Measurements from ENCODE around the gene PUDP. TPM values are rescaled to one million over a fixed set of nuclear protein-coding genes. Genes with fewer than 3 reads are reported as not detected.

PUDP gene
- total RNA-seq, 1 donor from 2014 or later, result 18.4 TPM

DNA sequence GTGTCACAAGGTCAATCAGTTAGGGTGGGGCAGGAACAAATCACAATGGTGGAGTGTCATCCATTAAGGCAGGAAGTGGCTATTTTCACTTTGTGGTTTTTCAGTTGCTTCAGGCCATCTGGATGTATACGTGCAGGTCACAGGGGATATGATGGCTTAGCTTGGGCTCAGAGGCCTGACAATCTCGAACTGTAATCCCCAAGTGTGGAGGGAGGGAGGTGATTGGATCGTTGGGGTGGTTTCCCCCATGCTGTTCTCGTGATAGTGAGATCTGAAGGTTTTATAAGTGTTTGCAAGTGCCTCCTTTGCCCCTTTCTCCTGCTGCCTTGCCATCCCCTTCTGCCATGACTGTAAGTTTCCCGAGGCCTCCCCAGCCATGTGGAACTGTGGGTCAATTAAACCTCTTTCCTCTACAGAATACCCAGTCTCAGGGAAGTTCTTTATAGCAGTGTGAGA is 37.1 kb downstream of the PUDP start:
- H3K27ac Mint-ChIP-seq (ENCODE audit: unreplicated experiment), result peak overlapping the region; percentile 84
- no peaks in the 10 kb centered on the region for H3K9me3 Mint-ChIP-seq (ENCODE audit: unreplicated experiment)

DNA sequence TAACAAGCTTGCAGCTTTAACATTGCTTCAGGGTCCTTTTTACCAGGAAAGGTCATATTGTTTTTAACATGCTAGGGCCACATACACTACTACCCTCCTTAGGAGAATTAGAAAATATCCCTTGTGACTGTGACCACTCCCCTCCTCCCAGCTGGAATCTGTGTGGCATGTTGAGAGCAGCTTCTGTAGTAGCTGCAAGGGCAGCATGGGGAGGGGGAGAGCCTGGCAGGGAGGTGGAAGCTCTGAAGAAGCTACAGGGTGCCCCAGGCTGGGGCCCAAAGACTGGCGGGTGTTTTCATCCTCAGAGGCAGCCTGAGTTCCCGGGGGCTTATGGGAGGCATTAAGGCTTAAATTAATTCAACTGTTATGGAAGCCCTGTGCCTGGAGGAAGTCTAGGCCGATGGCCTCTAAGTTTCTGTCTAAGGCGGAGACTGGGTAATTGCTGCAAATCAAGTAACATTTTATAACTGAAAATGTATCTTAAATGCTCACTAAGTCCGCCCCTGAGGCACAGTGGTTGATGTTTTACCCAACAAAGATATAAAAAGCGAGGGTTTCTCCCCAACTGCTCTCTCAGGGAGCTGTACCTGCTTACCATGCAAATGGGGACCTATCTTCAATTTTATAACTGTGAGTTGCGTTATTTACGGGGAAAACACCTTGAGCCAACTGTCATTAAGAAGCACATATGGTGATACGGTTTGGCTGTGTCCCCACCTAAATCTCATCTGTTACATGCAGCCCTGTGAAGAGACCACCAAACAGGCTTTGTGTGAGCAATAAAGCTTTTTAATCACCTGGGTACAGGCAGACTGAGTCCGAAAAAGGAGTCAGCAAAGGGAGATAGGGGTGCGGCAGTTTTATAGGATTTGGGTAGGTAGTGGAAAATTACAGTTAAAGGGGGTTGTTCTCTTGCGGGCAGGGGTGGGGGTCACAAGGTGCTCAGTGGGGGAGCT is 37.8 kb downstream of the PUDP start:
- Mint-ChIP-seq H3K4me3 (ENCODE audit: unreplicated experiment) (peak overlapping the region; percentile 67), H3K27me3 (ENCODE audit: unreplicated experiment) (no peaks in the 10 kb centered on the region), H3K36me3 (ENCODE audit: unreplicated experiment) (no peaks in the 10 kb centered on the region), H3K9me3 (ENCODE audit: unreplicated experiment) (no peaks in the 10 kb centered on the region), H3K27ac (ENCODE audit: unreplicated experiment) (peak overlapping the region; percentile 84), H3K4me1 (ENCODE audit: unreplicated experiment) (peaks cover 33% of the 10 kb centered on the region)
- no peak for DNase-seq (ENCODE audit: extremely low spot score, unreplicated experiment)
- TF ChIP-seq, protein P1, sequence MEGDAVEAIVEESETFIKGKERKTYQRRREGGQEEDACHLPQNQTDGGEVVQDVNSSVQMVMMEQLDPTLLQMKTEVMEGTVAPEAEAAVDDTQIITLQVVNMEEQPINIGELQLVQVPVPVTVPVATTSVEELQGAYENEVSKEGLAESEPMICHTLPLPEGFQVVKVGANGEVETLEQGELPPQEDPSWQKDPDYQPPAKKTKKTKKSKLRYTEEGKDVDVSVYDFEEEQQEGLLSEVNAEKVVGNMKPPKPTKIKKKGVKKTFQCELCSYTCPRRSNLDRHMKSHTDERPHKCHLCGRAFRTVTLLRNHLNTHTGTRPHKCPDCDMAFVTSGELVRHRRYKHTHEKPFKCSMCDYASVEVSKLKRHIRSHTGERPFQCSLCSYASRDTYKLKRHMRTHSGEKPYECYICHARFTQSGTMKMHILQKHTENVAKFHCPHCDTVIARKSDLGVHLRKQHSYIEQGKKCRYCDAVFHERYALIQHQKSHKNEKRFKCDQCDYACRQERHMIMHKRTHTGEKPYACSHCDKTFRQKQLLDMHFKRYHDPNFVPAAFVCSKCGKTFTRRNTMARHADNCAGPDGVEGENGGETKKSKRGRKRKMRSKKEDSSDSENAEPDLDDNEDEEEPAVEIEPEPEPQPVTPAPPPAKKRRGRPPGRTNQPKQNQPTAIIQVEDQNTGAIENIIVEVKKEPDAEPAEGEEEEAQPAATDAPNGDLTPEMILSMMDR (IDR thresholded peaks at IDR 0.05), result no peak

More for the DNA sequence above, 37.1 kb downstream of the PUDP start:
- TF ChIP-seq, protein P1 (IDR thresholded peaks at IDR 0.05), result no peak
- no peak for DNase-seq (ENCODE audit: extremely low spot score, unreplicated experiment)
- H3K4me3 Mint-ChIP-seq (ENCODE audit: unreplicated experiment), result no peak overlapping the region
- no peaks in the 10 kb centered on the region for H3K36me3 Mint-ChIP-seq (ENCODE audit: unreplicated experiment)
- peaks cover 40% of the 10 kb centered on the region for H3K4me1 Mint-ChIP-seq (ENCODE audit: unreplicated experiment)
- H3K27me3 Mint-ChIP-seq (ENCODE audit: unreplicated experiment), result no peaks in the 10 kb centered on the region

DNA sequence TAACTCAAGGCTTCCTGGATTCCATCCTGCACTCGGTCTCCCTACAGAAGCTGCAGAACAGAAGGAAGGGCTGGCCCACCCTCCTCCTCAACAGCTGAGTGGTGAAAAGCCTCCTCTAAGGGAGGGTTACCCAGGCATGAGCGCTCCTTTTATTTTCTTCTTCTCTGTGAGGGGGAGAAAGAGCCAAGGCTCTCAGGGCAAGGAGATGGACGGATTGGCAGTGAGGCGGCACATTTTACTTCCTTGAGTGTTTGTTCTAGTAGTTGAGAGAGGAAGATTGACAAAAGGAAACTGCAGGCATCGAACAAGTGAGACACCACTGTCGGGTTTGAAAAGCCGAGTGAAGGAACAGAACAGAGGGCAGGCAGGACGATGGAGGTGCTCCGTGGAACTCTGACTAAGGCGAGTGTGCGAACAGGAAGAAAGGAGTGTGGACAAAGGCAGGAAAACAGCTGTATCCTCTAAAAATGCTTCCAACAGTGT is 38.9 kb downstream of the PUDP start:
- Mint-ChIP-seq H3K4me1 (ENCODE audit: unreplicated experiment) (peaks cover 30% of the 10 kb centered on the region), H3K27ac (ENCODE audit: unreplicated experiment) (peak overlapping the region; percentile 84), H3K9me3 (ENCODE audit: unreplicated experiment) (no peaks in the 10 kb centered on the region), H3K27me3 (ENCODE audit: unreplicated experiment) (no peaks in the 10 kb centered on the region), H3K36me3 (ENCODE audit: unreplicated experiment) (peaks cover 10% of the 10 kb centered on the region), H3K4me3 (ENCODE audit: unreplicated experiment) (peak overlapping the region; percentile 67)
- no peak for DNase-seq (ENCODE audit: extremely low spot score, unreplicated experiment)
- TF ChIP-seq, protein P1 (IDR thresholded peaks at IDR 0.05), result no peak

- H3K4me3 Mint-ChIP-seq (ENCODE audit: unreplicated experiment), result no peak overlapping the region
- H3K4me1 Mint-ChIP-seq (ENCODE audit: unreplicated experiment), result peaks cover 30% of the 10 kb centered on the region
- H3K9me3 Mint-ChIP-seq (ENCODE audit: unreplicated experiment), result peaks cover 6% of the 10 kb centered on the region
- H3K36me3 Mint-ChIP-seq (ENCODE audit: unreplicated experiment), result peaks cover 20% of the 10 kb centered on the region
- DNase-seq (ENCODE audit: extremely low spot score, unreplicated experiment), result no peak
- no peaks in the 10 kb centered on the region for H3K27me3 Mint-ChIP-seq (ENCODE audit: unreplicated experiment)
- TF ChIP-seq, protein P1 (IDR thresholded peaks at IDR 0.05), result no peak
- H3K27ac Mint-ChIP-seq (ENCODE audit: unreplicated experiment), result no peak overlapping the region
These were observed 39.9 kb downstream of the PUDP start for GRCh38 chrX:7108030-7108429.

GRCh38 chrX:7106649-7107048 is 41.3 kb downstream of the PUDP start:
- DNase-seq (ENCODE audit: extremely low spot score, unreplicated experiment), result no peak
- Mint-ChIP-seq H3K27me3 (ENCODE audit: unreplicated experiment) (no peaks in the 10 kb centered on the region), H3K36me3 (ENCODE audit: unreplicated experiment) (peaks cover 28% of the 10 kb centered on the region), H3K9me3 (ENCODE audit: unreplicated experiment) (peaks cover 6% of the 10 kb centered on the region), H3K27ac (ENCODE audit: unreplicated experiment) (no peak overlapping the region), H3K4me3 (ENCODE audit: unreplicated experiment) (no peak overlapping the region), H3K4me1 (ENCODE audit: unreplicated experiment) (peaks cover 30% of the 10 kb centered on the region)
- TF ChIP-seq, protein P1 (IDR thresholded peaks at IDR 0.05), result no peak
